Gastroesophageal sphincter (tissue), 3 donors: ENCODE results near the gene FES.

ENCODE experiments used
- POLR2A ChIP-seq, 2 donors: fragments of 450-650 bp; IDR thresholded peaks; one replicate each; pipeline ENCODE4 v1.6.1; 2017; ENCODE audit warnings: antibody characterized with exemption in 2 of 2, mild to moderate bottlenecking in 2 of 2, moderate library complexity in 1 of 2
- POLR2AphosphoS5 ChIP-seq: sonication (generic); formaldehyde crosslinking; IDR thresholded peaks from one replicate; pipeline ENCODE4 v1.6.1; 2017; ENCODE audit warnings: antibody characterized with exemption
- TF ChIP-seq, protein P1 (sequence below), 4 experiments: fragments of 200-600 bp in 2 of 4; fragments of 450-650 bp in 2 of 4; sonication (generic) in 1 of 4; IDR thresholded peaks; one replicate each; pipeline ENCODE4 v1.5.1; 2017 to 2019; ENCODE audit warnings: antibody characterized with exemption in 4 of 4, mild to moderate bottlenecking in 2 of 4, moderate library complexity in 2 of 4

- TF ChIP-seq, protein P1, sequence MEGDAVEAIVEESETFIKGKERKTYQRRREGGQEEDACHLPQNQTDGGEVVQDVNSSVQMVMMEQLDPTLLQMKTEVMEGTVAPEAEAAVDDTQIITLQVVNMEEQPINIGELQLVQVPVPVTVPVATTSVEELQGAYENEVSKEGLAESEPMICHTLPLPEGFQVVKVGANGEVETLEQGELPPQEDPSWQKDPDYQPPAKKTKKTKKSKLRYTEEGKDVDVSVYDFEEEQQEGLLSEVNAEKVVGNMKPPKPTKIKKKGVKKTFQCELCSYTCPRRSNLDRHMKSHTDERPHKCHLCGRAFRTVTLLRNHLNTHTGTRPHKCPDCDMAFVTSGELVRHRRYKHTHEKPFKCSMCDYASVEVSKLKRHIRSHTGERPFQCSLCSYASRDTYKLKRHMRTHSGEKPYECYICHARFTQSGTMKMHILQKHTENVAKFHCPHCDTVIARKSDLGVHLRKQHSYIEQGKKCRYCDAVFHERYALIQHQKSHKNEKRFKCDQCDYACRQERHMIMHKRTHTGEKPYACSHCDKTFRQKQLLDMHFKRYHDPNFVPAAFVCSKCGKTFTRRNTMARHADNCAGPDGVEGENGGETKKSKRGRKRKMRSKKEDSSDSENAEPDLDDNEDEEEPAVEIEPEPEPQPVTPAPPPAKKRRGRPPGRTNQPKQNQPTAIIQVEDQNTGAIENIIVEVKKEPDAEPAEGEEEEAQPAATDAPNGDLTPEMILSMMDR (IDR thresholded peaks at IDR 0.05): no peak
- TF ChIP-seq POLR2A (IDR thresholded peaks at IDR 0.05) (no peak), POLR2AphosphoS5 (no peak)
These were observed 23.2 kb upstream of the FES start for GRCh38 chr15:90860942-90861675.
